ENCODE data around the gene MYBPC3.

Gene MYBPC3

DNA sequence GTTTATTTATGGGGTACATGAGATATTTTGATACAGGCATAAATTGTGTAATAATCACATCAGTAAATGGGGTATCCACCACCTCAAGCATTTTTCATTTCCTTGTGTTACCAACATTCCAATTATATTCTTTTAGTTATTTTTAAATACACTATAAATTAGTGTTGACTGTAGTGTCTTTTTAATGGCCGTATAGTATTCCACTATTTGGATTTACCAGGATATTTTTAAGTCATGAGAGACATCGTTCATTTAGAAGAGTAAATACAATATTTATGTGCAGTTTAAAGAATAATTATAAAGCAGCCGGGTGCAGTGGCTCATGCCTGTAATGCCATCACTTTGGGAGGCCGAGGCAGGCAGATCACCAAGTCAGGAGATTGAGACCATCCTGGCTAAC lies 32.0 kb upstream of the MYBPC3 start:
- no peak for DNase-seq (ENCODE audit: low read depth)

DNA sequence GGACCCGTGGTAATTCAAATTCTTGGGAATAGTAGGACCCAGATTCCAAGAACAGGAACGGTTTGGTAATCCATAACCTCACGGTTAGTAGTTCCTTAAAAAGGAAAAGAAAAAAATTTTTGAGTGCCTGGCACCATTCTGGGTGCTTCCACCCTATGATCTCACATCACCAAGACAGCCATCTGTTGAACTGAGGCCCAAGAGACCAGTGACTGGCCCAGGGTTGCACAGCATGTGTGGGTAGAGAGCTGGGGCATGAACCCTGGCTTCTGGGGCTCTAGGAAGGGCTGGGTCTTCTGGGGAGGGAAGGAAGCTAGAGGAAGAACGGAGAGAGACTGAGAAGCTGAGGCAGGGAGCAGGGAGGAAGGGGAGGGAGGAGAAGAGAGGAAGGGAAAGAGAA lies 30.6 kb upstream of the MYBPC3 start:
- DNase-seq (ENCODE audit: low read depth), result no peak

DNA sequence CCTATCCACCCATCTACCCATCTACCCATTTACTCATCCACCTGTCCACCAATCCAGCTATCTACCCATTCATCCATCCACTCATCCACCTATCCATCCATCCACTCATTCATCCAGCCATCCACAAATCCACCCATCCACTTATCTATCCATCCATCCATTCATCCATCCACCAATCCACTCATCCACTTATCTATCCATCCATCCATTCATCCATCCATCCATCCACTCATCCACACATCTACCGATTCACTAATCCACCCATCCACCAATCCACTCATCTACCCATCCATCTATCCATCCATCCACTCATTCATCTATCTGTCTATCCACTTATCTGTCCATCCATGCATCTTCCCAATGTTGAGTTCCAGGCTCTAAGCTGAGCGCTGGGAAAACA lies 27.6 kb upstream of the MYBPC3 start:
- DNase-seq (ENCODE audit: low read depth), result no peak

DNA sequence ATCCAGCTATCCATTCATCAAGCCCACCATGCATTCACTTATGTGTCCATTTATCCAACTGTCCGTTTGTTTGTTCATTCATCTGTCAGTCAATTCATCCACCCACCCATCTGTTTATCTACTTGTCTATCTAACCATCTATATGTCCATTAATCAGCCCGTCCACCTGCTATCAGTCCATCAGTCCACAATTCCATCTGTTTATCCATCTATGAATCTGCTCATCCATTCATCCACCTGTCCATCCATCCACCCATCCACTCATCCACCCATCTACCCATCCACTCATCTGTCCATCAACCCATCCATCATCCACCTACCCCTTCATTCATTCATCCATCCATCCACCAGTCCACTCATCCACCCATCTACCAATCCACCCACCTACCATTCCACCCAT lies 26.8 kb upstream of the MYBPC3 start:
- DNase-seq (ENCODE audit: low read depth), result no peak

DNA sequence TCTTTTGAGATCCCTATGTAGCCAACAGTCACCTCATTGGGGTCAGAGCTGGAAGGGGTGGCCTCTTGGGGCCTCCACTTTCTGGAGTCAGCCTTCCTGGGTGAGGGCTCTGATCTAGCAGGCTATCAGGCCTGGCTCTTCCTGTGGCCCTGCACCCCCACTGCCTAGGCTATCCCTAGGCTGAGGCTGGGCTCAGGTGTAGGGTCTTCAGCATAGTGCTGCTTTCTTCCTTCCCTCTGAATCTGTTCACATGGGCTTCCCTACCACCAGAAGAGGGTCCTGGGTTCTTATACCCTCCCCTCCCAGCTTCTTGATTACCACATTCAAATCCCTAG lies 26.3 kb upstream of the MYBPC3 start:
- no peak for DNase-seq (ENCODE audit: low read depth)

DNA sequence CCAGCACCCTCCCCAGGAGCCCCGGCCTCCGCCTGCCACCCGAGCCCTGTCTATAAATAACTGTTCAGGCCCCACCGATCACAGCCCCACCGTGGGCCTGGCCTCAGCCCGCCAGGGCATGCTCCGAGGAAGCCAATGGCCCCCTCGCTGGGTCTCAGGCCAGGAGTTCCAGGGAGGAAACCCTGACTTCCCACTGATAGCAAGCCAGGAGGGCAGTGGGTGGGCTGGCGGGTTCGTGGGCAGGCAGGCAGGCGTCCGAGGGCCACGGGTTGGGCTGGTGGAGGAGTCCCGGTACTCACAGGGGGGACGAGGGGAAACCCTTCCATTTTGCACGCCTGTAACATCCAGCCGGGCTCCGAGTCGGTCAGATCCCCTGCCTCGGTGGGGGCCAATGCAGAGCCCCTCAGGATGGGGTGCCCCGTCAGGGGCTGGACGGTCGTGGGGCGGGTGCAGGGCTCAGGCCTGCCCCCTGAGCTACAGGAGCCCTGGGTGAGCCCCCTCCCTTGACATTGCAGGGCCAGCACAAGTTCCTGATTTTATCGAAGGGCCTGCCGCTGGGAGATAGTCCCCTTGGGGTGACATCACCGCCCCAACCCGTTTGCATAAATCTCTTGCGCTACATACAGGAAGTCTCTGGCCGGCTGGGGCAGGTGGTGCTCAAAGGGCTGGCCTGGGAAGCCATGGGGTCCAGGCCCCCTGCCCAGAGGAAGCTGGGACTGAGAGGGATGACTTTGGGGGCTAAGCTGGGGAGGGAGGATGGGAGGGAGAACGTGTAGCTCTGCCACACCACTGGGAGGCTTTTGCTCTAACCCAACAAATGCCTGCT lies 25.7 kb upstream of the MYBPC3 start, which contains the start of gene SPI1:
Gene SPI1, minus strand, starts transcription at position 538 of the 826 bp plus-strand sequence. Its CDS starts 194 bp downstream, at position 344.
- DNase-seq (ENCODE audit: low read depth), result no peak

DNA sequence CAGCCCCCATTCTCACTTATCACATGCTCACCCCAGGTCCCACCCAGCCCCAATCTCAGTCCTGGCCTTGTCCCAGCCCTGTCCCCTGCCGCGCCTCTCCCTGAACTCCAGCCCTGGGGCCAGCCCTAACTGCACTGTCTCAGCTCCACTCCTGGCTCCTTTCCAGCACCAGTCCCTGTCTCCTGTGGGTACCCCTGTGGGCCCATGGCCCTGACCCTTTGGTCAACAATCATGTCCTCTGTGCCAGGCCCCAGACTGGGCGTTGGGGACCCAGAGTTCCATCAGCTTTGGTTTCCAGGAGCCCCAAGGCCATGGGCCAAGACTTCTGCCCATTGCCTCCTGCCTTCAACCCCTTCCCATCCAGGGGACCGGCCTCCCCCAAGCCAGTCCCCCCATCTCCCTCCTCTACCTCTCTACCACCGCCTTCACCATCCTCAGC lies 25.1 kb upstream of the MYBPC3 start:
- no peak for DNase-seq (ENCODE audit: low read depth)

DNA sequence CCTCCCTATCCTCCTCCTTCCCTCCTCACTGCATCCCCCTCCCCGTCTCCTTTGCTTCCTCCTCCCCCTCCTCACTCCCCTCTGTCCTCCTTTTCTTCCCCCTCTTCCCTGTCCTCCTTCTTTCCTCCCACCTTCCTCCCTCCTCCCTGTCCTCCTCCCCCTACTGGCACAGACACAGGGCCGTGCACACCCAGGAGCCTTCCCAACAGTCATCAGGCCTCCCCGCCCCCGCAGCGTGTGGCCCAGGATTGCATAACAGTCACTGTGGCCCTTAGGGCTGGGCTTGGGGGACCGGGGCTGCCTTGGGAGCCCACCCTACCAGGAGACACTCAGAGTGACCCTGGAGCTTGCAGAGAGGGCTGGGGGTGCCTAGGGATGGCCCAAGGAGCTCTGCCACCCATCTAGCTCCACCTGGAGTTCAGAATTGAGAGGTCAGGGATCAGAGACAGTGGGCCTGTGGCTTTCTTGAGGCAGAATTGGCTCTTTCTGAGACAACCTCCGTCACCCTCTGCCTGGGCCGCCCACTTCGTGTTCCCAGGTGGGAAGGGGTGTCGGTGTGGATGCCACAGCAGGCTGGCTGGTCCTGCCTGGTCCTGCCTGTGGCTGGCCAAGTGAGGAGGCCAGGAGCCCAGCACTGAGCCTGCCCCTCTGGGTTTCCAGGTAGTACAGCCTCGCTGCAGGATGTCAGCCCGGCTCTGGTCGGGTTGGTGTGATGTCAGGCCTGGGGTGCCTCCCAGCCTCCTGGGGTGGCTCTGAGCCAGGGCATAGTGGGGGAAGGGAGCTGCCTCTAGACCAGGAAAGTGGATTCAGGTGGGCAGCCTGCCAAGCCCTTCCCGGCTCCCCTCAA lies 24.2 kb upstream of the MYBPC3 start:
- no peak for DNase-seq (ENCODE audit: low read depth)

DNA sequence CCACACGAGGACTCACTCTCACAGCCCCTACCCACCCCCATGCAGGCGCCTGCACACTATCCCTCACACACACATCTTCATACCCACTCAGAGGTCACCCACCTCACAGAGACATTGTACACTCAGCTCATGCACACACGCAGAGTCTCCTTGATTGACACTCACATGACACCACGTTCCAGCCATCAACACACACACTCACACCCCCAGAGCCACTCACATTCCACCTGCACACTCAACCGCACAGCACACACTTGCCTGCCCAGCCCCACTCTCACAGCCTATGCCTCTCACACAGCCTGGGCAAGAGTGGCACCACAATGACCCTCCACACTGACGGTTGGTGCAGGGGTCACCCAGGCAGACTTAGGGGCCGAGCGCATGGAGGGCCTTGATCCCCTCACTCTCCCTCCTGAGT lies 23.6 kb upstream of the MYBPC3 start:
- no peak for DNase-seq (ENCODE audit: low read depth)

DNA sequence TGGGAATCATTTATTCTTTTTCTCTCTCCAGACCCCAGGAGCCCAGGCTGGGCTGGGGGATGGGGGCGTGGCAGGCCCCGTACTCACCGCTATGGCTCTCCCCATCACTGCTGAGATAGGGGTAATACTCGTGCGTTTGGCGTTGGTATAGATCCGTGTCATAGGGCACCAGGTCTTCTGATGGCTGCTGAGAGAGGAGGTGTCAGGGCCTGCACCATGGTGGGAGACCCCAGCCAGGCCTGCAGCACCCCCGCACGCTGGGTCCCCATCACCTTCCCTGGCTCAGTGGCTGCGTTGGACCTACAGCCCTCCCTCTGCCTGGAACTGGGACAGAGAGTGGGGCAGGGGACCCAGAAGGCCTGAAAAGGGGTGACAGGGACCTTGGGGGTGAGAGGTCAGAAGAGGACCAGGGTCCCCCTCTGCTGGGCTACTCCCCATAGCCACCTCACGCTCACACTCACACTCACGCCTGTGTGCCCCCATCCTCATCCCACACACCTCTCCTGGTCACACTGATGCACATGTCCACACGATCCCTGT lies 23.1 kb upstream of the MYBPC3 start:
- no peak for DNase-seq (ENCODE audit: low read depth)

DNA sequence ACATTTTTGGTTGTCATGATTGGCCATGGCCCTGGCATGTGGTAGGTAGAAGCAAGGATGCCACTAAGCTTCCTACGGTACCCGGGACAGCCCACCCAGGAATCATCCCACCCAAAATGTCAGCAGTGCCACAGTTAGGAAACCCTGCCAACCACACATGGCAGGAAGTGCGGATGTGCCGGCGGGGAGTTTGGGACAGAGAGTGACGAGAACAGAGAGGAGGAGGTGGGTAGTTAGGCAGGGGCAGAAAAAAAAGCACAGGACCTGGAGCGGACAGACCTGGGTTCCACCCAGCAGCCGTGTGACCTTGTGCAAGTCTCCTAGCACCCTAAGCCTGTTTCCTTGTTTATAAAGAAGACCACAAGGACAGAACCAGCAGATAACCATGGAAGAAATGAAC lies 22.5 kb upstream of the MYBPC3 start:
- no peak for DNase-seq (ENCODE audit: low read depth)

DNA sequence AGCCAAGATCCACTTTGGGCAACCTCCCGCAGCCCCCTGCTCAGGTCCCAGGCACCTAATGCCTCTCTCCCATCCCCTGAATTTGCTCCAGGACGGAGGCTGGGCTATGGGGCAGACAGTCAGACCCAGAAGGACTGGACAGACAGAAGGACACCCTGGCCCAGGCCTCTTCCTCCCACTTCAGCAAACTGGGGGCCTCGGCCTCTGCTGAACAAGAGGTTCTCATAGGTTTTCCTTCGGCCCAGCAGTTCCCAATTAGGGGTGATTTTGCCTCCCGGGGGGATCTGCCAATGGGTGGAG lies 22.2 kb upstream of the MYBPC3 start:
- no peak for DNase-seq (ENCODE audit: low read depth)

DNA sequence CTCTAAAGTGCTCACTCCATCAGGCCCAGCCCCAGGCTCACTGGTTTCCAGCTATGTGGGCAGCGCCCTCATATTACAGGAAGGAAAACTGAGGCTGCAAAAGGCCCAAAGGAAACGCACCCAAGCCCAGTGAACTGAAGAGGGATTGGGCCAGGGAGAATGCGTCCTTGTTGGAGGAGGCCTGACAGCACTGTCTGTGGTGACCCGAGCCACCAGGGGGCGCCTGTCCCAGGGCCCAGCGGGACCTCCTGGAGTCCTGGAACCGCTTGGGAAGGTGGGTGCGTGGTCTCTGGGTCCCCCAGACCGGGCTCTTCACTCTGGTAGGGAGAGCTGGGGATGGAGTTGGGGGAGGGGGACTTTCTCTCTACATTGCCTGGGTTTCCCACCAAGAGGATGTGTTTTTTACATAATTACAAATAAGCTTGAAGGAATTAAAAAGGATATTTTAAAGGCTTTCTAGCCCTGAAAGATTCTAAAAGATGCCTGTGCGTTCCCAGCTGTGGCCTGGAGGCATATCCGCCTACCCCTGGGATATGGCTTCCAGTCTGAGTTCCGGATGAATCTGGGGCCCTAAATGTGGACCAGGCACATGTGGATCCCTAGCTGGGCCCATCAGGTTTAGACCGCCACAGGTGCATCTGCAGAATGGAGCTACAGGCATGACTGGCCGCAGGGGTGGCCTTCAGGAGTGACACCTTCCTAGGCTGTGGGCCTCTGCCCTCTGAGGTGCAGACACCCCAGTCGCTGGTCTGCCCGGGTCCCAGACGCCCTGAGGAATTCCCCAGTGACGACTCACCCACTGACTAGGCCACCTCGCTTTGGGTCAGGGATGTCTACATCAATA lies 21.6 kb upstream of the MYBPC3 start:
- DNase-seq (ENCODE audit: low read depth), result peak; percentile 83

DNA sequence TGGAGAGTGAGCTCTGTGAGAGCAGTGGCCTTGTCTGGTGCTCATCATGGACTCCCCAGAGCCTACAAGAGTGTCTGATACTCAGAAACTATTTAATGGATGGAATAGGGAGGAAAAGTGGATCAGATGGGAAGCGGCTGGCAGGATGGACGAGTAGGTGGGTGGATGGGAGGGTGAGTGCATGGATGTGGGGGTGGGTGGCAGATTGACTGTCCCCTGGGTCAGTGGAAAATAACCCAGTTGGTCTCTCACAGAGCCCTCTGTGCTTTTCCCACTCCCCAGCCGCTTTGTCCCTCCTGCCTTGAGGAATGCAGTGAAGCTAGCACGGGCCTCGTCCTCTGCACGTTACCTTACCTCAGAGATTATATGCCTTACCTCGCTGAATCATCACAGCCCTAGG lies 19.9 kb upstream of the MYBPC3 start:
- no peak for DNase-seq (ENCODE audit: low read depth)

DNA sequence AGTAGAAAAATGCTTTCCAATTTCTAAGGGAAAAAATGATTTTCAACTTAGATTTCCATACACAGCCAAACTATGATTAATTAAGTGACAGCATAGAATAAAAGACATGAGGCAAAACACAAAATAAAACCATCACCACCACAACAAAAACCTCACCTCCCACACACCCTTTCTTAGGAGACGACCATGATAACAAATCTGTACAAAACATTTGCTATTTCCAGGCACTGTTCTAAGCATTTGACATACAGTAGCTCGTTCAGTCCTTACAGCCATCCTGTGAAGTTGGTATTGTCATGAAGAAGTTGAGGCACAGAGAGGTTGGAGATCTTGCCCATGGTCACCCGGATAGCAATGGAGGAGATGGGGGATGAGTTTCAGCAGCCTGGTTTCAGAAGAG lies 17.2 kb upstream of the MYBPC3 start:
- DNase-seq (ENCODE audit: low read depth), result no peak

DNA sequence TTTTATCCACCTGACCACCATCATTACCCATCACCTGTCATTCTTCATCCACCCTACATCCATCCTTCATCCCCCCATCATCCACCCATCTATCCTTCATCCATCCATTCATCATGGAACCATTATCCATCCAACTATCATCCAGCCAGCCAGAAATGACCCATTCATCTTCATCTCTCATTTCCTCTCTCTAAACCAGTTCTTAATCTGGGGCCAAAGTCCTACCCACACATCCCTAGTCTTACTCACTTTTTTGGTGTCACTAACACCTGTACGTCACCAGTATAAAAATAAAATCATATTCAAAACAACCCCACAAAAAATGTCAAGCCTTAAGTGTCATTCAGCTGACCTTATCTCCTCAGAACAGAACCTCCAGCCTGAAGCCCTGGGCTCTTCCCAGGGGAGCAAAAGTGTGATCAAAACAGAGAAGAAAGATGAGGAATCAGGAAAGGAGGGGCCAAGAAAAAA lies 13.6 kb upstream of the MYBPC3 start:
- DNase-seq (ENCODE audit: low read depth), result no peak

DNA sequence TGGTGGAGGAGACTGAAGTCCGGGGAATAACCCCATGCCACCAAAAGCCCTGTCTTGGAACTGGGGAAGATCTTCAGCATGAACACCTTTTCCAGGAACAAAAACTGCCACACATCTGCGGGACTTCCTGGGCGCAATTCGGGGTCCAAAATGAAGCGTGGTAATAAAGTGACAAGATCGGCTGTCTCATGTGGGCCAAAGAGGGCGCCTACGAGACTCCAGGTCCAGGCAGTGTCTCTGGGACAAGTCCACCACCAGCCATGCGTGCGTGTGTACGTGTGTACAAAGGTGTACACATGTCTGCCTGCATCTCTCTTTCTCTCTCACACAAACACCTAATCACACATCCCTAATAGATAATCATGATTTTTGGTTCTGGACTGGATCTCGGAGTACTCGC lies 8.9 kb upstream of the MYBPC3 start:
- DNase-seq (ENCODE audit: low read depth), result no peak

DNA sequence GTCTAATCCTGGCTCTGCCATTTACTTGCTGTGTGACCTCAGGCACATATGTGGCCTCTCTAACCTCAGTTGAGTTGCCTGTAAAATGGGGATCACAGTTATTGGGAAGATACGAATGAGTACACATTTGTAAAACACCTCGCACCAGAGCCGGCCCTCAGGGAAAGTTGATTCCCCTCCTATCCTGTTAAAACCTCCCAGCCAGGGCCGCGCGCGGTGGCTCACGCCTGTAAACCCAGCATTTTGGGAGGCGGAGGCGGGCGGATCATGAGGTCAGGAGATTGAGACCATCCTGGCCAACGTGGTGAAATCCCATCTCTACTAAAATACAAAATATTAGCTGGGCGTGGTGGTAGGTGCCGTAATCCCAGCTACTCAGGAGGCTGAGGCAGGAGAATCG lies 7.8 kb upstream of the MYBPC3 start:
- DNase-seq (ENCODE audit: low read depth), result no peak

DNA sequence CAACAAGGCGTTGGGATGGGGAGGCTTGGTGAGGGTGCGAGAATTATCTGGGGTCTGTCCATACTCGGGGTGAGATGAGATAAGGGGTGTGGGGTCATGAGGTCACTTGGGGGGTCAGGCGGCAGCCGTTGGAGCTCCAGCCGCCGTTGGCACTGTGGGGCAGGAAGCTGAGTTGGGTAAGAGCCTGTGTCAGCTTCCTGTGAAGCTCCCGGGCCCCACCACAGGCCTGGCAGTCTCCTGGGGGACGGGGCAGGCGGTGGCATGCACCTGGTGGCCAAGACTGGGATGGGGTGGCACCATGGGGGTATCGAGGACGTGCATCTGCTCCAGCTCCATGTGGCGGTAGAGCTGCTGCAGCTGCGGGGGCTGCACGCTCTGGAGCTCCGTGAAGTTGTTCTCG lies 7.1 kb upstream of the MYBPC3 start:
- no peak for DNase-seq (ENCODE audit: low read depth)

DNA sequence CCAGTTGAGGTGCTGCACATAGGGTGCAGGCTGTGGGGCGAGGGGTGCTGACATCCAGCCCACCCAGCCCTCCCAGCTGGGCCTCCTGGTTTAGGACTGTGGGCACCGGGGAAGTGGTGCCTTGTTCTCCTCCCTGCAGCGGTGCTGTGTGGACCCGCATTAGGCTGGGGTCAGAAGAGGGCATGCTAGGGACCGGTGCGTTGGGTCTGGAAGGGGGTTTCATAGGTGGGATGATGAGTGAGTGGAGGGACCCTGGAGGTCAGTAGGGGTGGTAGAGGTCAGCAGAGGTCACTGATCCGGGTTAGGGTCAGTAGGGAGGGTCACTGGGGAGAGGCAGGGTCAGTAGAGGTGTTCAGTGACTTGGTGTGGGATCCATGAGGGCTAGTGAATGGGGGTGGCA lies 6.7 kb upstream of the MYBPC3 start:
- DNase-seq (ENCODE audit: low read depth), result no peak

DNA sequence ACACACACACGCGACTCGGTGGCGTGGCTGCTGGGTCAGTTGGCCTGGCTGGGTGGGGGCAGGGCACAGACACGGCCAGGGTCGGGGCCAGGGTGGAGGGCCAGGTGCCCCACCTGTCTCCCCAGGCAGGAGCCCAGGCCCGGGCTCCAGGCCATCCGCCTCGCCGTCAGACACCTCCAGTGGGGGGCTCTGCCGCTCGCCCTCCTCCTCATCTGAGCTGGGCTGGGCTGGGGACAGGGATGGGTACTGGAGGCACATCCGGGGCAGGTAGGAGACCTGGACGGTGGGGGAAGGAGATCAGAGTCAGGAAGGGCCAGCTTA lies 6.2 kb upstream of the MYBPC3 start:
- no peak for DNase-seq (ENCODE audit: low read depth)

DNA sequence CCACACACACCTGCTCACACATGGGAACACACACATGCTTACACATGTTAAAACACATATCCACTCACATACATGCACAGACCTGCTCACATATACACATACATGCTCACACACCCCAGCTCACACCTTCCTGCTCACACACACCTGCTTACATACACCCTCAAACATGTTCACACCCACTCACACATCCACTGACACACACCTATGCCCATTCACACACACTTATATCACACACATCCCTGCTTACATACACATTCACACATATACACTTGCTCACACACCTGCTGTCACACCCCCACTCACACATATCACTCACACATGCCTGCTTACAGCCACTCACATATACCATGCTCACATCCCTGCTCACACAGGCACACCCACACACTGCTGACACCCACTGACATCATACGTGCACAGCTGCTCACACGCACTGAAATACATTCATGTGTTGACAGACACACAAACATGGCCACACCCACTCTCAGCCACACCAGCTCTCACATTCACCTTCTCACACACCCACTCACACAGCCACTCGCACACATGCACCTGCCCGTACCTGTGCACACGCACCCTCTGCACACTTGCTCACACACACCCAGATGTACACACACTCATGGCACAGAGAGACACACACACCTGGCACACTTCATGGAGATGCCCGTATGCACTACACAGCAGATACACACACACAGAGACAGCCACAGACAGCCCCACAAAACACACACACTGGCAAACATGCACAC lies 5.7 kb upstream of the MYBPC3 start:
- no peak for DNase-seq (ENCODE audit: low read depth)
